GM12878 (cell line): ENCODE measurements around the gene ZNF692. TPM values are rescaled to one million over a fixed set of nuclear protein-coding genes. Genes with fewer than 3 reads are reported as not detected.
A peak's percentile ranks its signal among the peaks of the same experiment; 100 is the strongest.

Experiments
- ATAC-seq: fragments of 200-7000 bp; cut with Tn5 transposase; 3 replicates; pipeline ENCODE4 v1.9.1; 2020; ENCODE audit warnings: mild to moderate bottlenecking, moderate library complexity
- BruUV-seq: library from RNA; stranded (reverse); fragments of 400-500 nt; replicated peaks from 2 replicates; lab custom pipeline; 2021; lab: Mats Ljungman, UMichigan
- CTCF ChIA-PET: fragments of 300-600 bp; sonication (Branson Sonifier 250); formaldehyde crosslinking; extraction: SDS; loops from one replicate; lab custom pipeline; 2021; ENCODE audit warnings: inconsistent platforms; lab: Yijun Ruan, JAX
- POLR2A ChIA-PET: fragments of 350-600 bp; formaldehyde crosslinking; extraction: SDS; loops from one replicate; lab custom pipeline; 2021; ENCODE audit warnings: inconsistent platforms; lab: Charles Lee
- RAD21 ChIA-PET: fragments of 300-600 bp; sonication (Branson Sonifier 250); formaldehyde crosslinking; loops from one replicate; lab custom pipeline; 2023; ENCODE audit warnings: antibody characterized with exemption; ENCODE audit not compliant: unreplicated experiment; lab: Charles Lee
- SMC1A ChIA-PET: fragments of 300-600 bp; sonication (Branson Sonifier 250); formaldehyde crosslinking; loops from one replicate; lab custom pipeline; 2023; ENCODE audit not compliant: unreplicated experiment, uncharacterized antibody; lab: Charles Lee
- DNase-seq: peaks from one replicate; pipeline ENCODE4 v3.0.0-alpha.2; 2011; ENCODE audit warnings: low read depth, low spot score
- FAIRE-seq: peaks from 3 replicates; lab custom pipeline; 2011; peaks lifted over from hg19 to GRCh38; lab: Jason Lieb, UNC
- H2AFZ ChIP-seq: 2 replicates; pipeline ENCODE4 v1.6.0; 2011; ENCODE audit warnings: low read depth, low read length, control low read depth; ENCODE audit not compliant: control insufficient read depth
- H3K27ac ChIP-seq: 2 replicates; pipeline ENCODE4 v1.5.1; 2011; ENCODE audit warnings: control low read depth; ENCODE audit not compliant: control insufficient read depth, insufficient read depth
- H3K27me3 ChIP-seq, 2 experiments: replicated peaks in 1 of 2; 2 replicates each; pipeline versions ENCODE4 v1.6.0 to v1.6.1; 2011; ENCODE audit warnings: low read length in 1 of 2; ENCODE audit not compliant: control insufficient read depth in 2 of 2, insufficient read depth in 2 of 2
- H3K36me3 ChIP-seq, 2 experiments: 2 replicates each; pipeline ENCODE4 v1.5.1; 2011; ENCODE audit warnings: low read length in 1 of 2; ENCODE audit not compliant: control insufficient read depth in 2 of 2, insufficient read depth in 2 of 2
- H3K4me1 ChIP-seq: 2 replicates; pipeline ENCODE4 v1.6.1; 2011; ENCODE audit warnings: mild to moderate bottlenecking, low read length, moderate library complexity, mixed read lengths; ENCODE audit not compliant: control insufficient read depth, insufficient read depth
- H3K4me2 ChIP-seq: 2 replicates; pipeline ENCODE4 v1.6.0; 2011; ENCODE audit warnings: control low read depth; ENCODE audit not compliant: control insufficient read depth, insufficient read depth
- H3K4me3 ChIP-seq: fragments of 200-600 bp; sonication (generic); 2 replicates; pipeline ENCODE4 v1.5.1; 2016
- H3K79me2 ChIP-seq: 2 replicates; pipeline ENCODE4 v1.6.0; 2011; ENCODE audit warnings: low read length; ENCODE audit not compliant: control insufficient read depth, insufficient read depth
- H3K9ac ChIP-seq: 2 replicates; pipeline ENCODE4 v1.8.0; 2011; ENCODE audit warnings: low read length, control low read depth, mixed read lengths; ENCODE audit not compliant: control insufficient read depth, insufficient read depth
- H3K9me3 ChIP-seq: replicated peaks from 3 replicates; pipeline ENCODE4 v1.5.1; 2011; ENCODE audit warnings: mild to moderate bottlenecking, low read length; ENCODE audit not compliant: control insufficient read depth, insufficient read depth
- H4K20me1 ChIP-seq: 2 replicates; pipeline ENCODE4 v1.6.0; 2011; ENCODE audit not compliant: control insufficient read depth, insufficient read depth
- BCL11A ChIP-seq: IDR thresholded peaks from 2 replicates; pipeline ENCODE4 v1.6.1; 2011; ENCODE audit warnings: low read depth, low read length
- CHD1 ChIP-seq: IDR thresholded peaks from 2 replicates; pipeline ENCODE4 v1.6.1; 2012; ENCODE audit warnings: low read depth, low read length, improper control_type of control experiment
- HDAC6 ChIP-seq: fragments of 200-600 bp; sonication (generic); IDR thresholded peaks from one replicate; pipeline ENCODE4 v1.8.0; 2017; ENCODE audit warnings: antibody characterized with exemption; ENCODE audit not compliant: unreplicated experiment
- KAT2A ChIP-seq: conservative IDR thresholded peaks from 2 replicates; pipeline ENCODE4 v1.6.1; 2011; ENCODE audit warnings: low read depth, low read length; ENCODE audit not compliant: control insufficient read depth
- PAX8 ChIP-seq: fragments of 450-650 bp; IDR thresholded peaks from 2 replicates; pipeline ENCODE4 v1.6.1; 2017; ENCODE audit warnings: mild to moderate bottlenecking, moderate library complexity
- ZNF217 ChIP-seq: fragments of 450-650 bp; IDR thresholded peaks from 2 replicates; pipeline ENCODE4 v1.6.1; 2017; ENCODE audit warnings: antibody characterized with exemption, mild to moderate bottlenecking
- ZNF384 ChIP-seq: IDR thresholded peaks from 2 replicates; pipeline ENCODE4 v1.6.1; 2012; ENCODE audit warnings: low read depth, mild to moderate bottlenecking, low read length, improper control_type of control experiment, borderline replicate concordance
- WGBS: methylation state at CpG from one replicate; pipeline ENCODE4 v1.1.6; 2016; ENCODE audit warnings: low lambda C conversion rate; ENCODE audit not compliant: insufficient replicate concordance, insufficient coverage; ENCODE audit errors: missing lambda C conversion rate; 5-methylcytosine and 5-hydroxymethylcytosine counted together
- in situ Hi-C: fragments of 300-500 bp; cut with MboI; formaldehyde crosslinking; loops from 9 replicates; pipeline ENCODE4 v1.14.3; 2018; ENCODE audit warnings: mixed read lengths
- intact Hi-C: fragments of 100-400 bp; cut with micrococcal nuclease; formaldehyde crosslinking; loops from one replicate; pipeline ENCODE4 v1.14.2; 2022; ENCODE audit not compliant: unreplicated experiment
- polyA plus RNA-seq, 11 experiments: library from polyadenylated mRNA; depleted of rRNA in 4 of 11; unstranded in 6 of 11; stranded (reverse) in 5 of 11; fragments of >200 nt; fragmentation: Nextera tagmentation in 4 of 11; fragmentation: Illumina TruSeq in 1 of 11; extraction: Ambion mirVana in 4 of 11; extraction: Trizol in 1 of 11; gene quantifications; 1 replicate in 1 of 11; 2 replicates in 10 of 11; pipeline versions ENCODE4 v1.2.1 to v1.2.3, GENCODE V29; 2011 to 2016; ENCODE audit warnings: inconsistent platforms in 2 of 11, missing spikeins in 2 of 11, low read depth in 1 of 11
- total RNA-seq, 4 experiments: library from RNA; depleted of rRNA in 3 of 4; stranded (reverse); fragments of >200 nt in 3 of 4; fragmentation: Illumina TruSeq in 1 of 4; extraction: Trizol in 1 of 4; gene quantifications; 2 replicates each; pipeline versions ENCODE4 v1.2.1 to v1.2.3, GENCODE V29; 2013 to 2021
- TF ChIP-seq, protein P1 (sequence below): IDR thresholded peaks from 2 replicates; pipeline ENCODE4 v1.6.1; 2011; ENCODE audit warnings: borderline replicate concordance, low read depth, mild to moderate bottlenecking, moderate library complexity, mixed read lengths, low read length; ENCODE audit not compliant: insufficient read depth; ENCODE audit errors: extremely low read length
- TF ChIP-seq, protein P2 (sequence below): fragments of 450-650 bp; IDR thresholded peaks from 2 replicates; pipeline ENCODE4 v1.6.1; 2016; ENCODE audit warnings: mild to moderate bottlenecking

The ZNF692 gene
- total and polyA plus RNA-seq, 10 of the 15 experiments (the other 5 are each of a cell fraction or from before 2014, with no cell fraction given): 5.3 to 76.6 (median 36.9) TPM

DNA sequence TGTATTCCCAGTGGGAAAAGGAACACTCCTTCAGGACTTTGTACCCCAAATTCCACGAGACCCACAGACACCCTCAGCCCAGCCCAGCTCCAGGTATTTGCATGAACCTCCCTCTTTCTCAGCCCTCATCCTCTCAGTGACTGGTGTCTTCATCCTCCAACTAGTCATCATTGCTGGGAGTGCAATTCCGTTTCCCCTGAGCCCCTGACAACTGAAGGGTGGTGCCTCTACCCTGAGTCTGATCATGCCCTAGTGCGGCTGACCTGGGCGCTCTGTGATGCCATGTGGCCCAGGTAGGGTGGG is 3.8 kb upstream of the ZNF692 start:
- POLR2A ChIA-PET: interaction anchor here (1.4 to 2.5 kb wide), 5 partner anchors 10 to 25 kb away, joined by 4 to 10 read pairs (median 7); partner anchors contain the start of gene ZNF672
- 0% methylated on average over 4 of the region's 4 CpGs for WGBS

More for the DNA sequence above, 3.8 kb upstream of the ZNF692 start:
- Histone ChIP-seq H3K9me3 (no peaks in the 10 kb centered on the region), H3K36me3 (no peaks in the 10 kb centered on the region; a peak in 1 of 4 replicates), H2AFZ (peak overlapping the region; percentile 98), H3K27ac (no peak overlapping the region), H3K4me2 (peak overlapping the region; percentile 98), H3K4me3 (peak overlapping the region; percentile 66), H3K27me3 (no peaks in the 10 kb centered on the region), H3K79me2 (peaks cover 8% of the 10 kb centered on the region), H3K4me1 (peaks cover 11% of the 10 kb centered on the region), H4K20me1 (no peaks in the 10 kb centered on the region), H3K9ac (peak overlapping the region; percentile 65)
- ChIA-PET RAD21 (interaction anchor here (2.8 kb wide), 1 partner anchor 11 kb away, joined by 11 read pairs; no protein-coding TSS in a partner anchor), SMC1A (interaction anchor here (1.1 to 3.0 kb wide), 5 partner anchors 11 to 36 kb away, joined by 3 to 19 read pairs (median 6); partner anchors contain the start of gene SH3BP5L), CTCF (interaction anchor here (0.6 to 6.9 kb wide), 8 partner anchors 19 to 440 kb away, joined by 3 to 52 read pairs (median 4); no protein-coding TSS in a partner anchor)
- in situ Hi-C loops: no loop called here
- intact Hi-C loops: no loop called here
- ATAC-seq (peak; percentile 13), DNase-seq (no peak), FAIRE-seq (no peak)
- no TSS peak for BruUV-seq
- TF ChIP-seq PAX8 (no peak), BCL11A (no peak), ZNF217 (no peak), HDAC6 (no peak), CHD1 (no peak), ZNF384 (no peak), KAT2A (no peak)
- TF ChIP-seq, protein P1, sequence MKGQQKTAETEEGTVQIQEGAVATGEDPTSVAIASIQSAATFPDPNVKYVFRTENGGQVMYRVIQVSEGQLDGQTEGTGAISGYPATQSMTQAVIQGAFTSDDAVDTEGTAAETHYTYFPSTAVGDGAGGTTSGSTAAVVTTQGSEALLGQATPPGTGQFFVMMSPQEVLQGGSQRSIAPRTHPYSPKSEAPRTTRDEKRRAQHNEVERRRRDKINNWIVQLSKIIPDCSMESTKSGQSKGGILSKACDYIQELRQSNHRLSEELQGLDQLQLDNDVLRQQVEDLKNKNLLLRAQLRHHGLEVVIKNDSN: no peak
- TF ChIP-seq, protein P2, sequence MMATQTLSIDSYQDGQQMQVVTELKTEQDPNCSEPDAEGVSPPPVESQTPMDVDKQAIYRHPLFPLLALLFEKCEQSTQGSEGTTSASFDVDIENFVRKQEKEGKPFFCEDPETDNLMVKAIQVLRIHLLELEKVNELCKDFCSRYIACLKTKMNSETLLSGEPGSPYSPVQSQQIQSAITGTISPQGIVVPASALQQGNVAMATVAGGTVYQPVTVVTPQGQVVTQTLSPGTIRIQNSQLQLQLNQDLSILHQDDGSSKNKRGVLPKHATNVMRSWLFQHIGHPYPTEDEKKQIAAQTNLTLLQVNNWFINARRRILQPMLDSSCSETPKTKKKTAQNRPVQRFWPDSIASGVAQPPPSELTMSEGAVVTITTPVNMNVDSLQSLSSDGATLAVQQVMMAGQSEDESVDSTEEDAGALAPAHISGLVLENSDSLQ: no peak
